Activated CD8-positive, alpha-beta memory T cell treated with anti-CD3 and anti-CD28 coated beads for 36 hours (primary cell): Measurements from ENCODE around the gene CSRNP2. TPM values are rescaled to one million over a fixed set of nuclear protein-coding genes. Genes with fewer than 3 reads are reported as not detected.
"Not testable (repeated sequence)": the region's sequence is repeated elsewhere in the genome, so short reads cannot be mapped to it uniquely, and the experiment has no call there.

Source experiments
- CTCF ChIA-PET: fragments of 350-600 bp; sonication (Branson Sonifier 250); formaldehyde crosslinking; loops from one replicate; lab custom pipeline; 2021; ENCODE audit warnings: antibody characterized with exemption; lab: Charles Lee
- POLR2A ChIA-PET: fragments of 350-600 bp; sonication (Branson Sonifier 250); formaldehyde crosslinking; loops from one replicate; lab custom pipeline; 2021; ENCODE audit warnings: antibody characterized with exemption; lab: Charles Lee
- total RNA-seq, 2 experiments: library from RNA; stranded (reverse); gene quantifications; one replicate each; pipeline ENCODE4 v1.2.3, GENCODE V29; 2021

CSRNP2 gene
- total RNA-seq, 2 experiments from 2014 or later = 16.8 to 17.3 TPM

DNA sequence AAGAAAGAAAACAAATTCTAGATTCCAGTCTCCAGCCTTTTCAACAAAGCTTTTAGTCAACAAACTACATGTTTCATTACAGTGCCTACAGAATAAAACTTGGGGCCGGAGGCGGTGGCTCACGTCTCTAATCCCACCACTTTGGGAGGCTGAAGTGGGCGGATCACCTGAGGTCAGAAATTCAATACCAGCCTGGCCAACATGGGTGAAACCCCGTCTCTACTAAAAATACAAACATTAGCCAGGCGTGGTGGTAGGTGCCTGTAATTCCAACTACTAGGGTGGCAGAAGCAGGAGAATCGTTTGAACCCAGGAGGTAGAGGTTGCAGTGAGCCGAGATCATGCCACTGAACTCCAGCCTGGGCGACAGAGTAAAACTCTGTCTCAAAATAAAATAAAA is 68.9 kb downstream of the CSRNP2 start:
- CTCF ChIA-PET, POLR2A ChIA-PET: not testable (repeated sequence)

DNA sequence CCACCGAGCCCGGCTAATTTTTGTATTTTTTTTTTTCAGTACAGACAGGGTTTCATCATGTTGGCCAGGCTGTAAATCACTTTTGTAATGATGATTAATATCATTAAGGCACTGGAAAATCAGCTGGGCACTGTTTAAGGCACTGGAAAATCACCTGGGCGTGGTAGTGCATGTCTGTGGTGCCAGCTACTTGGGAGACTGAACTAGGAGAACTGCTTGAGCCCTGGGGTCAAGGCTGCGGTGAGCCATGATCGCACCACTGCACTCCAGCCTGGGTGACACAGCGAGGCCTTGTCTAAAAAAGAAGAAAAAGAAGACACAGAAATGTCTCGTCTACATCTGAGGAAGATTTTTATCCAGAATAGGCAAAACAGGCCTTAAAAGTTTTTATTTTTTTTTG is 70.0 kb downstream of the CSRNP2 start:
- CTCF ChIA-PET = interaction anchor here (2.1 kb wide), 1 partner anchor 9 kb away, joined by 6 read pairs; no protein-coding TSS in a partner anchor
- POLR2A ChIA-PET = interaction anchor here (0.8 kb wide), 1 partner anchor 12 kb away, joined by 3 read pairs; no protein-coding TSS in a partner anchor

DNA sequence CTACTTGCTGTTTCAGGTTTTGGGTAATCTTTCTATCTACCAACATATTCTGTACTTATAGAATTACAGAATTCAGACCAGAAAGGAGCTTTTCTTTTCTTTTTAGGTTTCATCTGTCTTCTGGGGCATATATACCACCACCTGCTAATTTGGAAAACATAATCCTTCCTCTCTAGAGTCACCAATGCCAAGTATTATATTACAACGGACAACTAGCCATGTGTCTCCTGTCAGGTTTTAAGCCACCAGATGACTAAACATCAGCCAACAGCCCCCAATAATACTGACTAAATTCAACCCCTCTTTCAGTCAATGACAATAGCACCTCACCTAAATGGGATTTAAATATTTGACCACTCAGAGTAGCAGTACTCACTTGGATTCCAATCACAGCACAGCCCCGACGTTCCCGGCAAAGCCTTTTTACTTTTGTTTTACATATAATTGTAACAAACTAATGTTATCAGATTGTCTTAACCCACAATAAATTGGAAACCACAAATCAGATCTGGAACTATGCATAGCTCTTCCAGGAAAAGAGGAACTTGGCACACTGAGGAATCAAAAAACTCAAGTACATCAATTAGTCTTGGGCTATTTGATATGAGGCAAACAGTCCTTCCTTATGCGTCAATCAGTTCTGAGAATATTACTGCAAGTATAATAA is 70.7 kb downstream of the CSRNP2 start:
- ChIA-PET POLR2A (interaction anchor here (0.8 to 0.9 kb wide), 2 partner anchors 9 to 12 kb away, joined by 3 read pairs; no protein-coding TSS in a partner anchor), CTCF (interaction anchor here (2.1 kb wide), 1 partner anchor 9 kb away, joined by 6 read pairs; no protein-coding TSS in a partner anchor)

DNA sequence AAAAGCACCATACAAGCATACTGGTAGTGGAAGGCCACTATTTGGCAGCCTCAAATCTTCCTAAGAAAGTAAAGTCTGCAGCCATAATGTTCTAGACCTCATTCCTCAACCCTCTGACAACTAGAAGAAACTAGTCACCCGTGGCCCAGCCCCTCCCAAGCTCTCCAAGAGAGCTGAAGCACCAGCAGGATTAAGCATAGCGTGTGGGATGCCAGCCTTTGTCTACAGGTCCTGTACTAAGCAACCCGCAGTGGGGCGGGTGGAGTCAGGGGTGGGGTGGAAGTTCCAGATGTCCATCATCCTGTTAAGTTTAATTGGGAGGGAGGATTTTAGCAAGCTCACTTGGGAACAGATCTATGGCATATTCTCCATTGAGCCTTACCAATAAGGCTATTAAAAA is 71.4 kb downstream of the CSRNP2 start:
- ChIA-PET POLR2A (interaction anchor here (0.5 to 0.9 kb wide), 2 partner anchors 10 to 472 kb away, joined by 3 to 5 read pairs; no protein-coding TSS in a partner anchor), CTCF (interaction anchor here (1.9 to 2.1 kb wide), 2 partner anchors 10 to 15 kb away, joined by 6 read pairs; no protein-coding TSS in a partner anchor)

Other genes starting within 250 kb of the CSRNP2 start
- gene TMPRSS12, start 240.7 kb downstream of the CSRNP2 start, total RNA-seq = not detected
- not detected for gene HIGD1C, start 131.1 kb downstream of the CSRNP2 start, total RNA-seq
- 10 to 100 TPM; 33.4 to 33.8 TPM for gene SLC11A2, start 57.2 kb downstream of the CSRNP2 start, total RNA-seq
- gene LETMD1, start 35.3 kb downstream of the CSRNP2 start, total RNA-seq = 10 to 100 TPM; 61.4 to 68.9 TPM
- gene TFCP2, start 89.5 kb upstream of the CSRNP2 start, total RNA-seq = 10 to 100 TPM; 37.4 to 39.5 TPM
- gene POU6F1, start 134.5 kb upstream of the CSRNP2 start, total RNA-seq = 1 to 10 TPM; 6.9 to 9.9 TPM
- 10 to 100 TPM; 84.6 to 88.0 TPM for gene DAZAP2, start 155.2 kb upstream of the CSRNP2 start, total RNA-seq
- gene SMAGP, start 186.8 kb upstream of the CSRNP2 start, total RNA-seq = under 1 TPM; 0.82 to 0.86 TPM
- gene BIN2, start 240.6 kb upstream of the CSRNP2 start, total RNA-seq = 10 to 100 TPM; 42.8 to 47.0 TPM